ENCODE results near the gene NPAS3. TPM values are rescaled to one million over a fixed set of nuclear protein-coding genes. Genes with fewer than 3 reads are reported as not detected.
A peak's percentile ranks its signal among the peaks of the same experiment; 100 is the strongest.

The NPAS3 gene
- total RNA-seq, 2 experiments from 2014 or later, result not detected

GRCh38 chr14:33837943-33838683 is 899.4 kb downstream of the NPAS3 start:
- ATAC-seq, result no peak
- no peak overlapping the region for H3K27ac Mint-ChIP-seq
- H3K36me3 Mint-ChIP-seq (ENCODE audit: low read depth), result no peaks in the 10 kb centered on the region
- H3K27me3 Mint-ChIP-seq (ENCODE audit: low read depth), result no peaks in the 10 kb centered on the region
- H3K9me3 Mint-ChIP-seq (ENCODE audit: insufficient read depth), result no peaks in the 10 kb centered on the region
- no peak overlapping the region for H3K4me3 Mint-ChIP-seq
- DNase-seq, result no peak
- CTCF ChIA-PET, result interaction anchor here (0.6 to 2.8 kb wide), 11 partner anchors 10 to 485 kb away, joined by 3 to 31 read pairs (median 5); no protein-coding TSS in a partner anchor
- POLR2A ChIA-PET, result no interaction called here
- H3K4me1 Mint-ChIP-seq (ENCODE audit: low read depth), result peaks cover 34% of the 10 kb centered on the region

- DNase-seq (peak; percentile 72), ATAC-seq (peak; percentile 69)
- no peak overlapping the region for H3K4me3 Mint-ChIP-seq
- no peaks in the 10 kb centered on the region for H3K27me3 Mint-ChIP-seq (ENCODE audit: low read depth)
- POLR2A ChIA-PET, result no interaction called here
- no peak overlapping the region for H3K27ac Mint-ChIP-seq
- no peaks in the 10 kb centered on the region for H3K36me3 Mint-ChIP-seq (ENCODE audit: low read depth)
- no peaks in the 10 kb centered on the region for H3K9me3 Mint-ChIP-seq (ENCODE audit: insufficient read depth)
- peaks cover 31% of the 10 kb centered on the region for H3K4me1 Mint-ChIP-seq (ENCODE audit: low read depth)
- CTCF ChIA-PET, result interaction anchor here (0.6 to 4.9 kb wide), 21 partner anchors 9 to 490 kb away, joined by 3 to 73 read pairs (median 4); no protein-coding TSS in a partner anchor
Observed at GRCh38 chr14:33839193-33840076, 900.8 kb downstream of the NPAS3 start.

GRCh38 chr14:33840797-33841196 is 902.1 kb downstream of the NPAS3 start:
- no peaks in the 10 kb centered on the region for H3K36me3 Mint-ChIP-seq (ENCODE audit: low read depth)
- H3K27me3 Mint-ChIP-seq (ENCODE audit: low read depth), result no peaks in the 10 kb centered on the region
- DNase-seq, result no peak
- ChIA-PET POLR2A (no interaction called here), CTCF (interaction anchor here (1.0 to 4.9 kb wide), 11 partner anchors 18 to 489 kb away, joined by 3 to 73 read pairs (median 5); no protein-coding TSS in a partner anchor)
- H3K4me1 Mint-ChIP-seq (ENCODE audit: low read depth), result peaks cover 25% of the 10 kb centered on the region
- ATAC-seq, result no peak
- H3K9me3 Mint-ChIP-seq (ENCODE audit: insufficient read depth), result no peaks in the 10 kb centered on the region
- no peak overlapping the region for H3K4me3 Mint-ChIP-seq
- no peak overlapping the region for H3K27ac Mint-ChIP-seq

GRCh38 chr14:33842299-33842698 is 903.6 kb downstream of the NPAS3 start:
- peaks cover 13% of the 10 kb centered on the region for H3K4me1 Mint-ChIP-seq (ENCODE audit: low read depth)
- no peaks in the 10 kb centered on the region for H3K36me3 Mint-ChIP-seq (ENCODE audit: low read depth)
- ChIA-PET CTCF (interaction anchor here (0.8 to 4.9 kb wide), 7 partner anchors 8 to 481 kb away, joined by 3 to 73 read pairs (median 3); no protein-coding TSS in a partner anchor), POLR2A (no interaction called here)
- H3K27ac Mint-ChIP-seq, result no peak overlapping the region
- ATAC-seq (no peak), DNase-seq (no peak)
- no peaks in the 10 kb centered on the region for H3K9me3 Mint-ChIP-seq (ENCODE audit: insufficient read depth)
- peaks cover 8% of the 10 kb centered on the region for H3K27me3 Mint-ChIP-seq (ENCODE audit: low read depth)
- no peak overlapping the region for H3K4me3 Mint-ChIP-seq

GRCh38 chr14:33844118-33844517 is 905.4 kb downstream of the NPAS3 start:
- H3K4me1 Mint-ChIP-seq (ENCODE audit: low read depth), result peaks cover 4% of the 10 kb centered on the region
- H3K27me3 Mint-ChIP-seq (ENCODE audit: low read depth), result peaks cover 8% of the 10 kb centered on the region
- ATAC-seq (no peak), DNase-seq (no peak)
- H3K9me3 Mint-ChIP-seq (ENCODE audit: insufficient read depth), result no peaks in the 10 kb centered on the region
- CTCF ChIA-PET, result interaction anchor here (1.3 to 4.9 kb wide), 3 partner anchors 10 to 384 kb away, joined by 5 to 73 read pairs (median 6); no protein-coding TSS in a partner anchor
- H3K4me3 Mint-ChIP-seq, result no peak overlapping the region
- no peaks in the 10 kb centered on the region for H3K36me3 Mint-ChIP-seq (ENCODE audit: low read depth)
- no peak overlapping the region for H3K27ac Mint-ChIP-seq
- POLR2A ChIA-PET, result no interaction called here

GRCh38 chr14:33846100-33846824 is 907.6 kb downstream of the NPAS3 start:
- CTCF ChIA-PET, result interaction anchor here (3.2 kb wide), 1 partner anchor 8 kb away, joined by 9 read pairs; no protein-coding TSS in a partner anchor
- no peaks in the 10 kb centered on the region for H3K4me1 Mint-ChIP-seq (ENCODE audit: low read depth)
- no peak for DNase-seq
- H3K36me3 Mint-ChIP-seq (ENCODE audit: low read depth), result no peaks in the 10 kb centered on the region
- H3K9me3 Mint-ChIP-seq (ENCODE audit: insufficient read depth), result no peaks in the 10 kb centered on the region
- no peak overlapping the region for H3K27ac Mint-ChIP-seq
- peaks cover 8% of the 10 kb centered on the region for H3K27me3 Mint-ChIP-seq (ENCODE audit: low read depth)
- POLR2A ChIA-PET, result no interaction called here
- no peak overlapping the region for H3K4me3 Mint-ChIP-seq
- ATAC-seq, result no peak

- DNase-seq (no peak), ATAC-seq (no peak)
- Mint-ChIP-seq H3K9me3 (ENCODE audit: insufficient read depth) (no peaks in the 10 kb centered on the region), H3K4me1 (ENCODE audit: low read depth) (no peaks in the 10 kb centered on the region), H3K36me3 (ENCODE audit: low read depth) (no peaks in the 10 kb centered on the region), H3K27me3 (ENCODE audit: low read depth) (peaks cover 10% of the 10 kb centered on the region), H3K27ac (no peak overlapping the region), H3K4me3 (no peak overlapping the region)
- ChIA-PET POLR2A (no interaction called here), CTCF (interaction anchor here (3.2 kb wide), 1 partner anchor 9 kb away, joined by 9 read pairs; no protein-coding TSS in a partner anchor)
Observed at GRCh38 chr14:33847066-33847465, 908.4 kb downstream of the NPAS3 start.

GRCh38 chr14:33848009-33848408 is 909.3 kb downstream of the NPAS3 start:
- Mint-ChIP-seq H3K27ac (no peak overlapping the region), H3K4me3 (no peak overlapping the region), H3K4me1 (ENCODE audit: low read depth) (no peaks in the 10 kb centered on the region), H3K36me3 (ENCODE audit: low read depth) (no peaks in the 10 kb centered on the region), H3K27me3 (ENCODE audit: low read depth) (peaks cover 15% of the 10 kb centered on the region), H3K9me3 (ENCODE audit: insufficient read depth) (no peaks in the 10 kb centered on the region)
- POLR2A ChIA-PET, result no interaction called here
- ATAC-seq (no peak), DNase-seq (no peak)
- CTCF ChIA-PET, result interaction anchor here (0.8 to 3.4 kb wide), 6 partner anchors 10 to 392 kb away, joined by 3 to 30 read pairs (median 4); no protein-coding TSS in a partner anchor

- H3K4me3 Mint-ChIP-seq, result no peak overlapping the region
- CTCF ChIA-PET, result interaction anchor here (0.6 to 3.4 kb wide), 7 partner anchors 10 to 391 kb away, joined by 3 to 30 read pairs (median 4); no protein-coding TSS in a partner anchor
- H3K27ac Mint-ChIP-seq, result no peak overlapping the region
- no peaks in the 10 kb centered on the region for H3K36me3 Mint-ChIP-seq (ENCODE audit: low read depth)
- peaks cover 15% of the 10 kb centered on the region for H3K27me3 Mint-ChIP-seq (ENCODE audit: low read depth)
- DNase-seq (peak; percentile 33), ATAC-seq (no peak)
- POLR2A ChIA-PET, result no interaction called here
- H3K9me3 Mint-ChIP-seq (ENCODE audit: insufficient read depth), result no peaks in the 10 kb centered on the region
- no peaks in the 10 kb centered on the region for H3K4me1 Mint-ChIP-seq (ENCODE audit: low read depth)
Observed at GRCh38 chr14:33848706-33849454, 910.2 kb downstream of the NPAS3 start.

GRCh38 chr14:33849455-33849801 is 910.7 kb downstream of the NPAS3 start:
- no peaks in the 10 kb centered on the region for H3K36me3 Mint-ChIP-seq (ENCODE audit: low read depth)
- H3K27ac Mint-ChIP-seq, result no peak overlapping the region
- no peak overlapping the region for H3K4me3 Mint-ChIP-seq
- CTCF ChIA-PET, result interaction anchor here (0.6 to 3.4 kb wide), 5 partner anchors 10 to 373 kb away, joined by 3 to 30 read pairs (median 4); no protein-coding TSS in a partner anchor
- no peaks in the 10 kb centered on the region for H3K9me3 Mint-ChIP-seq (ENCODE audit: insufficient read depth)
- H3K4me1 Mint-ChIP-seq (ENCODE audit: low read depth), result no peaks in the 10 kb centered on the region
- ATAC-seq (no peak), DNase-seq (no peak)
- H3K27me3 Mint-ChIP-seq (ENCODE audit: low read depth), result peaks cover 15% of the 10 kb centered on the region
- POLR2A ChIA-PET, result no interaction called here

- no peaks in the 10 kb centered on the region for H3K9me3 Mint-ChIP-seq (ENCODE audit: insufficient read depth)
- POLR2A ChIA-PET, result no interaction called here
- no peak overlapping the region for H3K27ac Mint-ChIP-seq
- CTCF ChIA-PET, result interaction anchor here (3.4 kb wide), 1 partner anchor 247 kb away, joined by 30 read pairs; no protein-coding TSS in a partner anchor
- H3K4me3 Mint-ChIP-seq, result no peak overlapping the region
- no peaks in the 10 kb centered on the region for H3K36me3 Mint-ChIP-seq (ENCODE audit: low read depth)
- peaks cover 17% of the 10 kb centered on the region for H3K27me3 Mint-ChIP-seq (ENCODE audit: low read depth)
- DNase-seq (no peak), ATAC-seq (no peak)
- H3K4me1 Mint-ChIP-seq (ENCODE audit: low read depth), result no peaks in the 10 kb centered on the region
Observed at GRCh38 chr14:33850826-33851225, 912.1 kb downstream of the NPAS3 start.

Measured in activated CD8-positive, alpha-beta T cell treated with anti-CD3 and anti-CD28 coated beads, Interleukin-2, amount 10 ng/mL, durations not matched to agents 7 days and 5 days (primary cell).